Measurements from ENCODE around the gene OVOL2.
A peak's percentile ranks its signal among the peaks of the same experiment; 100 is the strongest.

Gene OVOL2

DNA sequence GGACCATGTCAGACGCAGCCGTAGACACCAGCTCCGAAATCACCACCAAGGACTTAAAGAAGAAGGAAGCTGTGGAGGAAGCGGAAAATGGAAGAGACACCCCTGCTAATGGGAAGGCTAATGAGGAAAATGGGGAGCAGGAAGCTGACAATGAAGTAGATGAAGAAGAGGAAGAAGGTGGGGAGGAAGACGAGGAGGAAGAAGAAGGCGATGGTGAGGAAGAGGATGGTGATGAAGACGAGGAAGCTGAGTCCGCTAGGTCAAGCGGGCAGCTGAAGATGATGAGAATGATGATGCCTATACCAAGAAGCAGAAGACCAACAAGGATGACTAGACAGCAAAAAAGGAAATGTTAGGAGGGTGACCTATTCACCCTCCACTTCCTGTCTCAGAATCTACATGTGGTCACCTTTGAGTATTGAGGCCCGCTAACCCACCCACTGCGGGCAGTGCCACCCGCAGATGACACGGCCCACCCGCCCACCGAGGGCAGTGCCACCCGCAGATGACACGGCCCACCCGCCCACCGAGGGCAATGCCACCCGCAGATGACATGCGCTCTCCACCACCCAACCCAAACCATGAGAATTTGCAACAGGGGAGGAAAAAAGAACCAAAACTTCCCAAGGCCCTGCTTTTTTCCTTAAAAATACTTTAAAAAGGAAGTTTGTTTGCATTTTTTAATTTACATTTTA lies 45.6 kb downstream of the OVOL2 start:
- no peak for DNase-seq

DNA sequence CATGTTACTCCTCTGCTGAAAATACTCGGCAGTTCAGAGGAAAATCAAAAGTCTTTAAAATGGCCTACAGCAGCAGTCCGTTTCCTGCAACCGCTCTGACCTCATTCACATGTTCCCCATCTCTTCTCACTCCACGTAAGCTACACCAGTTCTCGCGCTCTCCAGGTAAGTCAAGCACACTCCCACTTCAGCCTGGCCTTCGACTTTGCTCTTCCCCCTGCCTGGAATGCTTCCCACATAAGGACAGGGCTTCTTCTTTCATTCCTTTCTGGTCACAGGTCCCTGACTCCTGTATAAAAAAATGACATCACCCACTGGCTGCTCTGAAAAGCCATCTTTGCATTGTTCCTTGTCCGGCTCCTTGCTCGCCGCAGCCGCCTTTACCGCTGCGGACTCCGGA lies 46.2 kb downstream of the OVOL2 start:
- DNase-seq, result no peak

GRCh38 chr20:18009116-18009515 lies 48.6 kb downstream of the OVOL2 start:
- DNase-seq, result no peak

GRCh38 chr20:18007534-18008292 lies 50.0 kb downstream of the OVOL2 start:
- no peak for DNase-seq

GRCh38 chr20:18006684-18007083 lies 51.0 kb downstream of the OVOL2 start:
- DNase-seq, result no peak

DNA sequence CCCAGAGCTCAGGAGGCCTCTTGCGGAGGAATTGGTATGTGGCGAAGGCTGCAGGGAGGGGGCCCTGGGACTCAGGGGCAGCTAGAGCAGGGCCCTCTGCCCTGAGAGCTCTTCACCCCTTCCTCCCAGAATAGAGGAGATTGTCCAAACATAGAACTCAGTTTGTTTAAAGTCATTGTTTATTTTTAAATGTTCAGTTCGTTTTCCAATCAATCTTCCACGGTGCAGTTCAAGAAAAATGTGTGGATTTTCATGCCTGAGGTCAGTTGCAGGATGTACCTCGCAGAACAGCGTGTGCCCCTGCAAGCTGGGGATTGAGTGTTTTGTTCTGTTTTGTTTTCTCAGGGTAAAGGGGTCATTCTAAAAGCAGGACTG lies 51.7 kb downstream of the OVOL2 start:
- DNase-seq, result no peak

DNA sequence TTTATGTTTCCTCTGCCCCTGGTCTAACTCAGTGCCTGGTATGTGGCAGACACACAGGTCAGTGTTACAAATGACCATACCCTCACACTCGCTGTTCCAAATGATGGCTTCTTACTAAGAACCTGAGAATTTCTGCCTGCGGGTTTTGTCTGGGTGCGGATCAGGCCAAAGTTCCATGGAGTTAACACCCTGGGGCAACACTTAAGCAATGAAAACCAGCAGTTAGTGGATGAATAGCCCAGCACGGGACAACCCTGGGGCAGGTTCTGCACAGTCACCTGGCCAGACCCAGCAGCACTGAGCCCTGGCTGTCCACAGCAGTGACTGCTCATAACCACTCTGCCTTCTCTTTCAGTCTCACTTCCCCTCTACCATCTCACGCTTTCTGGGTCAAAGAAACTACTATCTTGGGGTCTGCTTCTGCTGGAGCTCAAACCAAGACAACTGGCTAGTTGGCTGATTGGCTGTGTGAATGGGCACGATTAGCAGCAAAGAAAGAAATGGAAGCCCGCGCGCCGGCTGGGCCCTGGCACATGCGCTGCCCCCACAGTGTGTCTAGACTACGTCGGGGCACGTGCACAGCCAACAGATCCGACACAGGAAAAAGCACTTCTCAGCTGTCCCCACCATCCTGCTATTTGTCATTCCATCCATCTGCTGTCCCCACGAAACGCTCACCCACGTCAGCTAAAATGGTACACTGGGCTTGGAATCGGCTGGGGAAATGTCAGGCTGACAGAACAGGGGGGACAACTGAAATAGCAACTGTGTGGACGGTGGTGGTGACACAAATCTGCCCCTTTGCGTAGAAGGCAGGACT lies 52.3 kb downstream of the OVOL2 start:
- no peak for DNase-seq

DNA sequence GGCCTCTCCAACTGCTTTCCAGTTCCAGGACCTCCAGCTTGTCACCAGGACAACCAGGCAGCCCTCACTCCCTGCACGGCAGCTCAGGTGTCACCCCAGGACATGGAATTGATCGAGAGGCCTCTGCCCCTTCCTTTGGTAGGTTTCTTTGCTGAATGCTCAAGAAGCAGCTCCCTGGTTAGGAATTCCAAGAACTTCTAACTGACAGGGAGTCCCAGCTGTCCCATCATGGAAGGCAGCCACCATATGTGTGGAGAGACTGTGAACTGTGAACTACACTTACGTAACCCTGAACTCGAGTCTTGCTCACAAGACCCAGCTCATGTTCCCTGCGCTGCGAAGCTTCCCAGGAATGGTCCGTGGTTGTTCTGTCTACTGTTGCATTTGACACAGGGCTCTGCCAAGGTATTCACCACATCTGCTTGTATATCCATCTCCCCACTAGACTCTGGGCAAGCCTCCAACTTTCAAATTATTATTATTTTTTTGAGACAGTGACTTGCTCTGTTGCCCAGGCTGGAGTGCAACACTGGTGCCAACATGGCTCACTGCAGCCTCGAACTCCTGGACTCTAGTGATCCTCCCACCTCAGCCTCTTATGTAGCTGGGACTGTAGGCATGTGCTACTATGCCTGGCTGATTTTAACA lies 53.2 kb downstream of the OVOL2 start:
- peak; percentile 28 for DNase-seq

DNA sequence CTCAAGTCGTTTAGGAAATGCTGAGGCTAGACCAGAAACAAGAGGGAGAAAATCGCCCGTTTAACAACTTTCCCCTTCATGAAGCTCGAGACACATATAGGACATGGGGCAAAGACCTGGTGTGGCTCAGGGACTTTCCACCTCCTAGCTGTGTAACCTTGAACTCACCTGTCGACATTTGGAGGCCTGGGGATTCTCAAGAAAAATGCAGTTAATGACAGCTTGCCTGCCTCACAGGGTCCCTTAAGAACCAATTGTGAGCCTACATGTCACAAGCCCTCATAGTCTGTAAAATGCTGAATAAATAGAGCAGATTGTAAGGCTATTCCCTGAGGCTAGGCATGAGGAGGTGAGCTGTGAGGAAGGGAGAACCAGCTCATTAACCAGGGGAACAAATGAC lies 53.8 kb downstream of the OVOL2 start:
- no peak for DNase-seq

DNA sequence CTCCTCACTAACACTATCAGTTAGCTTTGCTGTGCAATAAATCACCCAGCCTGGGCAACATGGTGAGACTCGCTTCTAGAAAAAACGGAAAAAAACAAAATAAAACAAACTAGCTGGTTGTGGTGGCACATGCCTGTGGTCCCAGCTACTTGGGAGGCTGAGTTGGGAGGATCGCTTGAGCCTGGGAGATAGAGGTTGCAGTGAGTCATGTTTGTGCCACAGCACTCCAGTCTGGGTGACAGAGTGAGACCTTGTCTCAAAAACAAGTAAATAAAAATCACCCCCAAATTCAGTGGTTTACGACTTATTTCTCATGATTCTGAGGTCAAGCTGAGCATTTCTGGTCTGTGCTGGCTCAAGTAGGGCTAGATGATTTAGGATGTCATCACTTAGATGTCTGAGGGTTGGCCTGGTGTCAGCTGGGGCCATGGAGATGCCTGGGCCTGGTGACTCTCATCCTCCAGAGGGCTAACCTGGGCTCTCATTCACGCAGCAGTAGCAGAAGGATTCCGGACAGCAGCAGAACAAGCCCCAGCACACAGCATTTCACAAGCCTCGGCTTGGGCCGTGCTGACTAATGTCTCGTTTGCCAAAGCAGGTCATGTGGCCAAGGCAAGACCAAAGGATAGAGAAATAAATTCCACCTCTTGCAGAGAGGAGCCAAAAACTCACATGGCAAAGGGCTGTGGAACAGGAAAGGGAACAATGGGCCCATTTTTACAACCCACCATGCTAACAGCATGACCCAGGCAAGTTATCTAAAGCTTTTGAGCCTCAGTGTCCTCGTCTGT lies 56.4 kb downstream of the OVOL2 start:
- DNase-seq, result peak; percentile 59

DNA sequence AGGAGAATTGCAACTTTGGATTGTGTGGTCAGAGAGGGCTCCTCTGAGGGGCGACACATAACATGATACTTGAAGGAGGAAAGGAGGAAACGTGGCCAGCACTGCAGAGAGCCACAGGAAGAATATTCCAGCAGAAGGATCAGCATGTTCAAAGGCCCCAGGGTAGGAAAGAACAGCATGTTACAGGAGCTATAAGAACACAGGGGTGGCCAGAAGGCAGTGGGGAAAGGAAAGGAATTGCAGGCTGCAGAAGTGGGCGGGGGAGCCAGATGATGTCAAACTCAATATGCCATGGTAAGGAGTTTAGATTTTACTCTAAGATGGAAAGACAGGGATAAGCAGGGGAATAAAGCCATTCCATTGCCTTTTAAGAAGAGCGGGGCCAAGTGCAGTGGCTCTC lies 58.1 kb downstream of the OVOL2 start:
- DNase-seq, result no peak

- no peak for DNase-seq
Measured at GRCh38 chr20:17998446-17998845, 59.3 kb downstream of the OVOL2 start.

DNA sequence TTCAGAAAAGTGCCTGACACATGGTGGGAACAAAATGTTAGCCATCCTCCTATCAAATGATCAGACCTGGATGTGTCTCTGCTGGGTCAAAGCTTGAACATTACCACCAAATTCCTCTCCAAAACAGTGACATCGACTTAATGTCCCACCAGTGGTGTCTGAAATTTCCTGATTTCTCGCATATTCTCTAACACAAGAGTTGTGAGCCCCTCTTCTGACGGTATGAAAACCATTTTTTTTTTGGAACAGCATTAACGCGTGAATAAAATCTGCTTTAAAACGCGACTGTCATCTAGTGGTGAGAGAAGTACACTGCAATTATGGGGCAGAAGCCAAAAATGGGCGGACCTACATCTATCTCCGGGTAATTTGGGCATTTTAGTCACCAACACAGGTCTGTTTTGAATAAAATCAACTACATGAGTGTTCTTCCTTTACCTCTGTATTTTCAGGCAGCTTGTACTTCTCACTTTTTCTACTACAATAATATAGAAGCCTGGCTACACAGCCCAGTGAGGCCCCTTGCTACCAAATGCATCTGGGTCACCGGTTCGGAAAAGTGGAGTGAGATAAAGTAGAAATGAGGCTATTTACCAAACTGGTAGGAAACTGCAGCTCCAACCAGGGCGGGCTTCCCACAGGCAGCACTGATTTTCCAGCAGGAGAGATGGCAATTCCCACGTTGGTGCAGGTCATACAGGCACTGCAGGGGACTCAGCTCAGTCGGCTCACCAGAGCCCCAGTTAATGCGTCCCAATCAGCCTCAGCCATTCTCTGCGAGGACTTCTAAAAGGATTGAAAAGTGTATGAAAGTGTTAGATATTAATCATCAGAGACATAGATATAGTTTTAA lies 61.5 kb downstream of the OVOL2 start:
- DNase-seq, result peak; percentile 76

DNA sequence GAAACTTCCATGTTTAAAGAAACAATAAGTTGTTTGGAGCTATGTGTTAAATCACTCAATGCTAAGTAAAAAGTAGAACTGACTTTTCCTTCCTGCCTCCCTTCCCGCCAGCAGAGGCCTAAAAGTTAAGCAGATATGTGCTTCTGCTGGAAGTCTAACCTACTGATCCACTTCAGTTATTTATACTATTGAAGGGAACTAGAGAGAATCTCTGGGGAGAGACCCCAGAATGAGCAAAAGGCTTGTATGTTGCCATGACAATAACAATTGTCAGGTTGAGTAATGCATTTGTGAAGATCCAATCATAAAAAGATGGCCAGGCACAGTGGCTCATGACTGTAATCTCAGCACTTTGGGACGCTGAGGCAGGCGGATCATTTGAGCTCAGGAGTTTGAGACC lies 64.2 kb downstream of the OVOL2 start:
- DNase-seq, result no peak

DNA sequence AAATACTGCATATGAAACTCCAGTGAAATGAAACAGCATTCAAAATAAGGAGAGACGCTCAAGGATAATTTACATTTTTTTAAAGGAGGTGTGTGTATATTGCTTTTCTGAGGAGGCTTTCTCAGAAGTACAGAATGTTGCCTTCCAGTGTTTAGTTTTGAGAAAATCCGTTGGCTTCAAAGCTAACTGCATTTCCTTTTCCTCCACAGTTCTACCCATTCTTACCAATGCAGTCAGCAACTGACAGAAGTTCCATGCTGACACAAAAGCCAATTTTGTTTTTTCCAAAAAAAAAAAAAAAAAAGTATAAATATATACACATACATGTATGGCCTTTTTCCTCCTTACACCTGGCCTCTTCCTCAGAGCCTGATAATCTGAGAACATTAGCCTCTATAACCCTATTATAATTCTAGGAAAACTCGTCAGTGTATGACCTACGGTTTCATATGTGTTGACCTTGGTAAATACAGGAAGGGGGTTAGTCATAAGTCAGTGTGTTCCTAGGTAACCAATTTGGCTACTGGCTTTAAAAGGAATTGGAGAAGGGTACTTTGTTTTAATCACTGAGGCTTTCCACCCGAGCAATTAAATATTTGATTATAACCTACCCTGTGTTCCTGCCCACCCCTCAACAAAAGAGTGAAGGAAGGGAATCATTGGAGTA lies 64.7 kb downstream of the OVOL2 start:
- DNase-seq, result no peak

DNA sequence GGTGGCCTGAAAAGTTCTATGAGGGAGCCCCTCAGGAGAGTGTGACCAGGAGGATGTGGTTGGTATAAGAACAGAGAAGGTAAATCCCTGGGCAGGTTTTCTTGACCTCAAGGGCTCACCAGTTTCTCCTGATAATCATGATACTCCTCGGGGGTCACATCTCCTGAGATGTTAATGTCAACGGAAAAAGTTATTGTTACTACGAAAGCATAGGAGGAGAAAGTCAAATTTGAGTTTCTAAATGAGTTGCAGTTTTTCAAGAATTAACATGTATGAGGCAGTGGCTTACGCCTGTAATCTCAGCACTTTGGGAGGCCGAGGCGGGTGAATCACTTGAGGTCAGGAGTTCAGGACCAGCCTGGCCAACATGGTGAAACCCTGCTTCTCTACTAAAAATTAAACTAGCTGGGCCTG lies 65.5 kb downstream of the OVOL2 start:
- no peak for DNase-seq

GRCh38 chr20:17990278-17990972 lies 67.3 kb downstream of the OVOL2 start:
- no peak for DNase-seq

- no peak for DNase-seq
Measured at GRCh38 chr20:17987988-17988387, 69.7 kb downstream of the OVOL2 start.

- DNase-seq, result no peak
Measured at GRCh38 chr20:17985388-17986018, 72.2 kb downstream of the OVOL2 start.

GRCh38 chr20:17976305-17976704 lies 81.4 kb downstream of the OVOL2 start:
- no peak for DNase-seq
